GM12865 (cell line): Measurements from ENCODE around the gene TRIM8.

Experiments
- DNase-seq: peaks from one replicate; pipeline ENCODE4 v3.0.0; 2010; ENCODE audit warnings: low read depth
- H3K4me3 ChIP-seq: 2 replicates; pipeline ENCODE4 v1.5.1; 2011; ENCODE audit warnings: mild to moderate bottlenecking, low read depth, low read length, control low read depth
- CTCF ChIP-seq: IDR thresholded peaks from 2 replicates; pipeline ENCODE4 v1.5.1; 2011; ENCODE audit warnings: low read length, control low read depth, low read depth, inconsistent platforms; ENCODE audit not compliant: insufficient read depth; ENCODE audit errors: missing control alignments

Gene TRIM8

GRCh38 chr10:102620138-102620590 lies 24.1 kb upstream of the TRIM8 start:
- no peak for TF ChIP-seq CTCF
- DNase-seq: no peak
- H3K4me3 ChIP-seq: no peak overlapping the region

- no peak for DNase-seq
- no peak for TF ChIP-seq CTCF
- no peak overlapping the region for H3K4me3 ChIP-seq
Measured at GRCh38 chr10:102620591-102621442, 23.5 kb upstream of the TRIM8 start.

- no peak for TF ChIP-seq CTCF
- no peak overlapping the region for H3K4me3 ChIP-seq
- DNase-seq: no peak
Measured at GRCh38 chr10:102621443-102622325, 22.6 kb upstream of the TRIM8 start.

- DNase-seq: no peak
- TF ChIP-seq CTCF: no peak
- H3K4me3 ChIP-seq: no peak overlapping the region
Measured at GRCh38 chr10:102624094-102624493, 20.2 kb upstream of the TRIM8 start.

GRCh38 chr10:102624751-102625645 lies 19.3 kb upstream of the TRIM8 start:
- DNase-seq: no peak
- no peak overlapping the region for H3K4me3 ChIP-seq
- no peak for TF ChIP-seq CTCF

- DNase-seq: no peak
- TF ChIP-seq CTCF: no peak
- H3K4me3 ChIP-seq: no peak overlapping the region
Measured at GRCh38 chr10:102626026-102626685, 18.1 kb upstream of the TRIM8 start.
